GM21723 (cell line): ENCODE measurements around the gene CALML6.
A peak's percentile ranks its signal among the peaks of the same experiment; 100 is the strongest.

Experiments
- ATAC-seq: cut with Tn5 transposase; IDR thresholded peaks from one replicate; pipeline ENCODE4 v1.9.1; 2021; ENCODE audit warnings: mild to moderate bottlenecking, moderate library complexity; ENCODE audit not compliant: unreplicated experiment

The CALML6 gene

DNA sequence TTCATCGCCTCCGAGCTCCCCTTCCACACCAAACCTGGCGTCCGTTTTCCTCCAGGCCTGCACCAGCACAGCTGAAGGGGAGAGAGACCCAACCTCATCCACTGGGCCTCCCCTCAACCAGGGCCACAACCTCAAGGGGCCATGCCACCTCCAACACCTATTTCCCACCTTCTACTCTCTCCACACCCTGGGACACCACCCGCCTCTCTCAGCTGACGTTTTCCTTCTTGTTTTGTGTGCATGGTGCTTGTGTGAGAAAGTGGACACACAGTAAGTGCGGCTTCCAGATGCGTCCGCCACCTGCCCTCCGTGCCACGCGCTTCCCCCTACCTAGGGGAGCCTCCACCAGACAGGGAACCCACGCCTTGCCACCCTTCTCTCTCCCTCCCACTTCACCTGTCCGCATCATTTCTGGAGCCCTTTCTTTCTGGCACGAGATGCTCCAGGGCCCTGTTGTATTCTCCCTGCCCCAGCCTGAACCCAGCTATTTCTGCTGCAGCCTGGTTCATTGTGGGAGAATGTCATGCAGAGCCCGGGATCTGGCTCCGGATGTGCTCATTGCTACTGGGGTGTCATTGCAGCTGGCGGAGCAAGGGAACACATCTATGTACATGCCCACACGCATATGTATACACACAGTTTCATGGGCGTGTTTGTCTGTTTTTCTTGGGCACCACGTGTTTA lies 22.8 kb upstream of the CALML6 start:
- ATAC-seq = no peak

DNA sequence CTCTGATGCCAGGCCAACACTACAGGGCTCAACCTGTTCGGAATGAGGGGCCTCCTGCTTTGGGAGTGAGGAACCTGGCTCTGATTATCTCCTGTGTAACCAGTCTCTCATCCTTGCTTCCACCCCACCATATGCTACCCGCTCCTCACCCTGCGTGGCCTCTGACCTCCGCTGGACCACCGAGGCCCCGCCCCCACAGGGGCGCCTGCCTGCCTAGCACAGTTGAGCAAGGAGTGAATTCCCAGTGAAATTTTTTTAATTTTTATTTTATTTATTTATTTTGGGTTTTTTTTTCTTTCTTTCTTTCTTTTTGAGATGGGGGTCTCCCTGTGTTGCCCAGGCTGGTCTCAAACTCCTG lies 22.3 kb upstream of the CALML6 start:
- no peak for ATAC-seq

DNA sequence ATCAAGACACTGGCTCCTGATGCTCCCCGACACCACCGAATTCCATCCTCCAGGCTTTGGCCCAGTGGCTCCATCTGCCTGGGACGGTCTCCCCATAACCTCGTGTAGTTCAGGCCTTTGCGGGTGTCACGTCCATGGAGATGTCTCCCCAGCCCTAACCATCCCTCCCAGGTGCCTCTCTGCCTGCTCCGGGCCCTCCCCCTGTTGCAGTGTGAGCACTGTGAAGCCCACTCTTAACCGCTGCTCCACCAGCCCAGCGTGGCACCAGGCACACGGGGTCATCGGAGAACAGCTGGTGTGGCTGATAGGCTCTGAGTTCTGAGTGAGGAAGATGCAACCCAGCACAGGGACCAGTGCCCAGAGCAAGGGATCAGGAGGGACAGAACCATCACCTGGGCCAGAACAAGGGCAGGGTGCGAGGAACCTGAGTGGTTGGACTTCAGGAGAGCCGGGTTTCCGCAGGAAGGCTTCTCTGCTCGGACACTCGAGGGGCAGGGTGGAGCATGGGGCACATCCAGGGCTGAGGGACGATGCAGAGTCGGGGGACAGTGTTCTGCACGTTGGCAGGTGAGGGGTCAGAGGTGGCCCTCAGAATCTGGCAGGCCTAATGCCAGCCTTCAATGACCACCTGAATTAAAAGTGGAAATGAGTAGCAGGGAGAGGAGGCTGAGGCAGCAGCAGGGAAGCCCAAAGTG lies 21.6 kb upstream of the CALML6 start:
- no peak for ATAC-seq

DNA sequence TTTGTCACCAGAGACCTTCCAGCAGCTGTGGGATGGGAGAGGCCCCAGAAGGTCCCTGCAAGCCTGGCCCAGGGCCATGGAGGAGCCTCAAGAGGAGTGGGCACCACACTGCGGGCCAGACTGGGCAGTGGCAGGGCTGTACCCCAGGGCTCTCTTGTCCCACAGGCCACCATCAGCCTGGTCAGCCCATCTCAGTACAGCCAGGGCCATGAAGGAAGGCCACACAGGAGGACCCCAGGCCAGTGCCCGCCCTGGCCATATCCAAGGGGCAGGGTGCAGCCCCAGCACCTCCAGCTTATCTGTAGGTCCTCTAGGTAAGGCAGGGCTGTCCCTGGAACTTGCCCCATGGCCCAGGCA lies 21.1 kb upstream of the CALML6 start:
- ATAC-seq = no peak

DNA sequence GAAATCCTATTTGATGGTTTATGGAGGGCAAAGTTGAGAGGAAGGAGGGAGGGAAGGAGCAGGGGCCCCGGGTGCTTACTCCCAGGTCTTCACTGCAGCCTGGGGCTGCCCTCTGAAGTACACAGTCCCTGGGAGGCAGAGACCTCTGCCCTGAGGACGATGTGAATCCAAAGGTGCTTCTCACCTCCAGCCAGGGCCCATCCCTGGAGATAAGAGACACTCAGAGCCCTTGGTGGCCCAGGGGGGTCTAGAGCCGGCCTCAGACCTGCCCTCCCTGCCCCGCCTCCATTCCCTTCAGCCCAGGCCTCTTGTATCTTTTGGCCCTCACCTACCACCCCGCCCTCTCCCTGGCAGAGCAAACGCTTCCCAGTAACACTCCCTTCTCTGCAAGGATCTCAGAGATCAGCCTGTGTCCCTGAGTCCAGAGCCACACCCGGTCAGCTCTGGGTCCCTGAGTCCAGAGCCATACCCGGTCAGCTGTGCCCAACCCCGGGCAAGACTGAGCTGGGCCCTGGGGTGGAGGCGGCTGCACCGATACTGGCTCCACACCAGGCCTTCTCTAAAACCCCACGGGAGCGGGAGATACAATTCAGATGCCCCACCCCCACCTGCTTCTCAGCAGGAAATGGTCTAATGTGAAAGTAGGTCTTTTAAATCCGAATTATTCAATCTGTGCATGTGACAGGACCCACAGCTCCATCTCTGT lies 20.6 kb upstream of the CALML6 start:
- ATAC-seq = no peak

DNA sequence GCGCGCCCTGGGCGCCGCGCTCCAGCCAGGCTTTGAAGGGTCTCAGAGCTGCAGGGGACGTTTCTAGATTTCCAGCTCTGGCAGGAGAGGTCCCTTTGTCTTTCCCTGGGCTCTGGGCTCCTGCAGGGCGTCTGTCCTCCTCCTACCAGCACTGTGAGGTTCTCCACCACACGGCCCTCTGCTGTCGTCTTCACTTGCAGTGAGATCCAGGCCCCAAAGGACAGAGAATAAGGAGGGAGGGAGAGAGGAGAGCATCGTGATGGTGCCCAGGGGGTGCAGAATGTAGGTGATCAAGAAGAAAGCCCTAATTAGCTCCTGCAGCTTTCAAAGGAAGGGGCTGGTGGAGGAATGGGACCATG lies 20.0 kb upstream of the CALML6 start:
- ATAC-seq = no peak

DNA sequence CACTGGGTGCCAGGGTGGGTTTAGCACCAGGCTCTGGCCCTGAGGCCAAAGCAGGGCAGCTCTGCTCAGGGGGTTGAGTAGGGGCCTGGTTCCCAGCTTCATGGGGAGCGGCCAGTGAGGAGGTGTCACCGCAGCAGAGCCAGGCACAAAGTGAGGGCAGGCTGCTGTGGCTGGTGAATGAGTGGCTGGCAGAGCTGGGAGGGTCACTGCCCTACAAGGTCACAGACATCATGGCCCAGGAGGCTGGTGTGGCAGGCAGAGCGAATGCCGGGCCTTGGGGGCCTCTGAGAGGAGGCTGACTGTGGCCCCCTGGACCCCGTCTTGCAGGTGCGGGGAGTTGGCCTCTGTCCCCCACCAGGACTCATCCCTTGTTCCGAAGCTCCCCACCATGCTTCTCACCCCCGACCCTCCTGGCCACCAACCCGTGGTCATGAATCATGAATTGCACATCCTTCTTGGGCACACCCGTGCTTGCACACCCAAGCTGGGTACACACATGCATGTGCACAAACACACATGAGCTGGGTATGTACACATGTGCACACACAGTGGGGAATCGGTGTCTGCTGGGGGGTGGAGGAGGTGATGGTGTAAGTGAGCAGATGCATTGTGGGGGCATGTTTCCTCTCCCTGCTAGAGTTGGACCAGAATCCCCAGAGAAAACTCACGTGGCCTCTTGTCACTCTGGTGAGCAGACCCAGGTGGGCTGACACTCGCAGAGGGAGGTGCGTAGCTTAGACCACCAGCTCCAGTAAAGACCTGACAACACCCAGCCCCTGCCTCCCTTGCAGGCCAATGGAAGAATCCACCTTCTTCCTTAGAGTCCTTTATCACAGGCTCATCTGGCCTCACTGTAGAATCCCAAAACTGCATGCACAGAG lies 19.4 kb upstream of the CALML6 start:
- ATAC-seq = no peak

DNA sequence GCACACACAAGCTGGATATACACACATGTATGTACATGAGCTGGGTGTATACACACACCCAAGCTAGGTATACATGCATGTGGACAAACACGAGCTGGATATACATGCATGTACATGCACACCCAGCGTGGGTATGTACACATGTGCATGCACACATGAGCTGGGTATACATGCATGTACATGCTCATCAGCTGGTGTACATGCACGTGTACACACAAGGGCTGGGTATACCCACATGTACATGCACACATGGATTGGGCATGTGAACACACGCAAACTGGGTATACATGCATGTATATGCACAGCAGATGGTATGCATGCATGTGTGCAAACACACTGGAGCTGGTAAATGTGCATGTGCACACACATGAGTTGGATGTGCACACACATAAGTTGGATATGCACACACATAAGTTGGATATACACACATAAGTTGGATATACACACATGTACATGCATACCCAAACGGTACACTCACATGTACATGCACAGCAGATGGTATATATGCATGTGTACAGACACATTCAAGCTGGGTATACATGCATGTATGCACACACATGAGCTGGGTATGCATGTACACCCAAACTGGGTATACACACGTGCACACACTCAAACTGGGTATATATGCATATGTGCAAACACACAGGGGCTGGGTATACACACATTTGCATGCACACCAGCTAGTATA lies 16.7 kb upstream of the CALML6 start:
- no peak for ATAC-seq

DNA sequence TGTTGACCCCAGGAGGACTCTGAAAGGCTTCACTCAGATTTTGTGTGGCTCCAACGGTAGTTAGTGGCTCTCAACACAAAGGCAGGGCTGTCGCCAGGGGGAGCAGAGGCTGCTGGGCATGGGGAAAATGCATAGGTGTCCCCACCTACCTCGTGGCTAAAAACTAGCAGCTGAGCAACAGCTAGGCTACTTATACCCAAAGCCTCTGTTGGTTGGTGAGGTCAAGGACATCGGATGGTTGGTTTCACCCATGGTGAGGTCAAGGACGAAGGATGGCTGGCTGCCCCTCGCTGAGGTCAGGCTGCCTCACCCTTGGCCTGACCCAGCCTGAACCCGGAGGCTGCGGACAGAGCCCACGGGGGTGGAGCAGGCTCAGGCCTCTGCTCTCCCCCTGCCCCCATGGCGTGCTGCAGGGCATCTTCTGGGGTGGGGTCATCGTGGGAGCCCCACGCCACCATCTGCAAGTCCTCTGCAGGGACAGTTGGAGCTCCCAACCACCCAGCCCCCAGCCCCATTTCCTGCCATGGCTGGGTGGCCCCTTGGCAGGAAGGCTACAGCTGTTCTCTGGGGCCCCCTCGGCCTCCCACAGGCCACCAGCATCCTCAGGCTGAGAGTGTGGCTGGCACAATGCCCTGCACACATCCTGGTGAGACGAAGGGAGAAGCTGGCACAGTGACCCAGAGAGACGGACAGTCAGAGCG lies 15.6 kb upstream of the CALML6 start:
- no peak for ATAC-seq

DNA sequence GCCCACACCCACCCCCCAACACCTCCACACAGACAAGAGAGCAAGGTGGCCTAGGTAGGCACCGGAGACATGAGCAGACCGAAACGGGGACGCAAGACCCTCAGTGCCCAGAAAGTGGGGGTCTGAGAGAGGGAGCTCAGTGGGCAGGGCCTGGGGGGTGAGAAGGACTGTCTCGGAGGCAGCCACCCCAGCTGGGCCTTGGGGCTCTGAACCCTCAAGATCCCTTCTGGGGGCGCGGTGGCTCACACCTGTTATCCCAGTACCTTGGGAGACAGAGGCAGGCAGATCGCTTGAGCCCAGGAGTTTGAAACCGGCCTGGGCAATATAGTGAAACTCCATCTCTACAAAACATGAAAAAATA lies 15.1 kb upstream of the CALML6 start:
- ATAC-seq = no peak

DNA sequence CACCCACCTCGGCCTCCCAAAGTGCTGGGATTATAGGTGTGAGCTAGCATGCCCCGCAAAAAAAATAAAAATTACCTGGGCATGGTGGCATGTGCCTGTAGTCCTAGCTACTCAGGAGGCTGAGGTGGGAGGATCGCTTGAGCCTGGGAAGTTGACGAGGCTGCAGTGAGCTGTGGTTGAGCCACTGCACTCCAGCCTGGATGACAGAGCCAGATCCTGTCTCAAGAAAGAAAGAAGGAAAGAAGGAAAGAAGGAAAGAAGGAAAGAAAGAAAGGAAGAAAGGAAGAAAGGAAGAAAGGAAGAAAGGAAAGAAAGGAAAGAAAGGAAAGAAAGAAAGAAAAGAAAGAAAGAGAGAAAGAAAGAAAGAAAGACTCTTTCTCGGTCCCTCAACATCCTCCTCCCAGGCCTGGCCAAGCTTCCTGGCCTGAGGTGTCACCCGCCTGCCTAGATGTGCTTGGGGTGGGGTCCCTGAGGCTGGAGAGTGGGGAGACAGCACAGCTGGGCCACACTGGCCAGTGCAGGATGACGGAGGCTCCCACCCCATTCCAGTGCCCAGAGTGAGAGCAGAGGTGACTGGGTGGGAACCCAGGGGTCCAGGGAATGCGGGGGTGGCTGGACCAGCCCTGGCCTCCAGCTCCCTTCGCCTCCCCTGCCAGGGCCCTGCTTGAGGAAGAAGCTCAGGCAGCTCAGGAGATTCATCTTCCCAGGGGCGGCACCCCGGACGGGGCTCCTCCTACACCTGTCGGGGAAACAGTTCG lies 14.0 kb upstream of the CALML6 start:
- ATAC-seq = no peak

DNA sequence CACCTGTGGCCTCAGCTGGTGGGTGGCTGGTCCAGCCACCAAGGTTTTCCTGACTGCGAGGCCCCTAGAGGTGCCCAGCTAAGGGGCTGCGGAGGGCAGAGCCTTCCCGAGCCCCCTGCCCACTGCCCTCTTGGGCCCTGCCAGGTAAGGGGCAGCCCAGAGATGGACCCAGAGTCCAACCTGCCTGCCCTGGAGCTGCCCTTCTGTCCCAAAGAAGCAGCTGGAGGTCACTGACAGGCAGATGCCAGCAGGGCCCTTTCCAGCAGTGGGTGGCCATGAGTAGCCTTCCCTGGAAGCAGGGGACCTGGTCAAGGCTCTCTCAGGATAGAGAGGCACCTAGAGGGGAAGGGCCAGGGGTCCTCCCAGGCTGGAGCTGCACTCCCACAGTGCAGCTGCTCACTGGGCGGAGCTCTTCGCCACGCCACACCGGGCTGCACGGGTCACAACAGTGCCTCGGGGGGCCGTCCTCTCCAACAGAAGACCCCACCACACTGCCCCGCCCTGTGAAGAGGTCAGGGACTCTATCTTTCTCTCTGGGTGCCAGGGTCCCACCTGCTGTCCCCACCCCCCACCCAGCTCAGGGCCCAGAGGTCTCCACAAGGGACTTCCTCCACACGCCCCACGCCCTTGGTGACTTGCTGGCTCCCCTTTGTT lies 13.3 kb upstream of the CALML6 start:
- ATAC-seq = no peak

DNA sequence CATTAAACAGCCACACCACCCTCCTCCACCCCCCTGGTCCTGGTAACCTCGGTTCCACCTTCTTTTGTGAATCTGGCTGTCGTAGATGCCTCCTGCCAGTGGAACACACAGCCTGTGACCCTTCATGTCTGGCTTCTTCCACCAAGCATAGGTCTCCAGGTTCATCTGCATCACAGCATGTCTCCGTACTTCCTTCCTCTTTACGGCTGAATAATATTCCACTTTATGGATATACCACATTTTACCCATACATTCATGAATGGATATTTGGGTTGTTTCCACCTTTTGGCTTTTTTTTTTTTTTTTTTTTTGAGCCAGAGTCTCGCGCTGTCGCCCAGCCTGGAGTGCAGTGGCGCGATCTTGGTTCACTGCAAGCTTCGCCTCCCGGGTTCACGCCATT lies 11.8 kb upstream of the CALML6 start:
- no peak for ATAC-seq

DNA sequence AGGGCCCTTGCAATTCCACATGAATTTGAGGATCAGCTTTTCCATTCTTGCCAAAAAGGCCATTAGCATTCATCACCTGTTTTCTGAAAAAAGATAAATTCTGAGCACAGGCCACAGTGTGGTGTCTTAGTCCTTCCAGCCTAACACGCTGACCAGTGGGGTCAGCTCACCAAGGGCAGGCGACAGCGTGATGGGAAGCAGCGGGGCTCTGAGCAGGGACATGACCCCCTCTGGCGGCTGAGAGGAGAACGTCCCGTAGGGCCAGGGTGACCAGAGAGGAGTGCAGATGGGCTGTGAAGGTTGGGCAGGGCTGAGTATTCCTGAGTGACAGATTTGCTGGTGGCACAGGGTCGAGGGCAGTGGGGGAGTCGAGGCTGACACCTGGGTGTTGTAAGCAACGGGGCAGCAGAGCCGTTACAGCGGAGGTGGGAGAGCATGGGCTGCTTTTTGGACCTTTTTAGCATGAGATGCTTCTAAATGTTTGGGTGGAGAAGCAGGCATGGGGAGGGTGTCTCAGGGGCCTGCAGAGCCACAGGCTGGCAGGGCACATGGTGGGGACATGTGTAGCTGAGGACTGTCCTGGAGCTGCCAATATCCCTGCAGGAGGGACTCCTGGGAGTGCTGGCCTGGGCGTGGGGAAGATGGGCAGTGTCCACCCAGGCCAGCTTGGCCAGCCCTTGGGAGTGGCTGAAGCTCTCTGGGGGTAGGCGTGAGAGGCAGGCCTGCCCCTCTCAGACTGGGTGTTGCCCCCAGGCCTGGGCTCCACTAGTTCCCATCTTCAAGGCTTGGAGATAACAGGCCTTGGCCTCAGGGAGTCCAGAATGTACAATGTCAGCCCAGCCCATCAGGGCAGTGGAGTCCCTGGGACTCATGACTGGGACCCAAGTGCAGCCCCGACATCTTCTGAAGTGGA lies 8.6 kb upstream of the CALML6 start:
- no peak for ATAC-seq

DNA sequence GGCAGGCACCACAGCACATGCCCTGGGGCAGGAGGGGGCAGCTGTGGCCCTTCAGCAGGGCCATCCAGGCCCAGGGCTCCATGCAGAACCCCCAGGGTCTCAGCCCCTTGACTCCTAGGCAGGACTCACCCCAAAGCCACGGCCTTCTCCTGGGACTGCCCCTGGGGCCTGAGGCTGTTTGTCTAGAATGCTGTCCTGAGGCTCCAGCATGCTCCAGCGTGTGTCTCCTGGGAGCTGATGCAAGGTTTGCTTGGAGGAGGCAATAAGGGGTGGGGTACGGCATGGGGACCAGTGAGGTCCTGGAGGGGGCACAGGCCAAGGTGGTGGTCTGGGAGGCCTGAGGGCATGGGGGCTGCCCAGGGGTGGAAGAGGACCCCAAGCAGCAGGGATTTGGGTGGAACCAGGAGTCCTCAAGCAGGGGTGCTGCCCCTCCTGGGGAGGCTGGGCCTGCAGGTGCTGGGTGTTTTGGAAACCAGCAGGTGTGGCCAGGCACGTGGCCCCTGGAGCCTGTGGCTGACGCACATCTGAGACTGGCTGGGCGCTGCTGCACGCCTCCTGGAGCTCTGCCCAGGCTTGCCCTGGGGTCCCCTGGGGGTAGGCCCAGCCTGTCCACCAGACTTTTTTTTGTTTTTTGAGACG lies 7.8 kb upstream of the CALML6 start:
- no peak for ATAC-seq

DNA sequence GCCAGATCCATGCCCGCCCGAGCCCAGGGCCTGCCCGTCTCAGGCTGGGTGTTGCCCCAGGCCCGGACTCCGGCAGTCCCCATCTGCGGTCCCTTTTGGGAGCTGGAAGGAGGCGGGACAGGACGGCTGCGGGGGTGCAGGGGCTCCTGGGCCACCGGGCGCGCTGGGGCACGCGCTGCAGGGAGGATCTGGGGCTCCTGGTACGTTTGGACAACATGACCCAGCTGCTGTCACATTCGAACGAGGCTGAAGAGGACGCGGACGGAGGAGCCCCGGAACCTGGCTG lies 6.6 kb upstream of the CALML6 start:
- ATAC-seq = peak; percentile 10

DNA sequence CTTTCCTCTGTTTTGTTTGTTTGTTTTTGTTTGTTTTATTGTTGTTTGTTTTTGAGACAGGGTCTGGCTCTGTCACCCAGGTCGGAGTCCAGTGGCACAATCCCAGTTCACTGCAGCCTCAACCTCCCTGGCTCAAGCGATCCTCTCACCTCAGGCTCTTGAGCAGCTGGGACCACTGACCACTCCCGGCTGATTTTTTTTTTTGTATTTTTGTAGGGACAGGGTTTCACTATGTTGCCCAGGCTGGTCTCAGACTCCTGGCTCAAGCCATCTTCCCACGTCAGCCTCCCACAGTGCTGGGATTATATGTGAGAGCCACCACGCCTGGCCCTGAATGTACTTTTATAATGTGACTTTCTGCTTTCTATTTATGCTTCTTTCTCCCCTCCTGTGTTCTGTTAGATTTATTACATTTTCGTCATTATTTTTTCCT lies 5.0 kb upstream of the CALML6 start:
- ATAC-seq = no peak
